Parathyroid adenoma (tissue), 2 donors: ENCODE measurements around the gene STUM.

ENCODE experiments used
- H2AFZ ChIP-seq: fragments of 300-600 bp; sonication (generic); one replicate; pipeline ENCODE4 v1.7.0; 2017; ENCODE audit warnings: antibody characterized with exemption, mild to moderate bottlenecking
- H3K27ac ChIP-seq: fragments of 300-600 bp; sonication (generic); one replicate; pipeline ENCODE4 v1.7.0; 2017
- H3K27me3 ChIP-seq: fragments of 300-600 bp; sonication (generic); one replicate; pipeline ENCODE4 v1.7.0; 2017; ENCODE audit warnings: low read length; ENCODE audit not compliant: control insufficient read depth, insufficient read depth
- H3K36me3 ChIP-seq: fragments of 300-600 bp; sonication (generic); one replicate; pipeline ENCODE4 v1.7.0; 2017; ENCODE audit warnings: low read length; ENCODE audit not compliant: control insufficient read depth, insufficient read depth
- H3K4me1 ChIP-seq: fragments of 300-600 bp; sonication (generic); one replicate; pipeline ENCODE4 v1.7.0; 2017; ENCODE audit warnings: control low read depth
- H3K4me2 ChIP-seq: fragments of 300-600 bp; sonication (generic); one replicate; pipeline ENCODE4 v1.7.0; 2017; ENCODE audit warnings: low read length
- H3K4me3 ChIP-seq: fragments of 300-600 bp; sonication (generic); one replicate; pipeline ENCODE4 v1.7.0; 2017; ENCODE audit warnings: low read depth, low read length
- H3K79me2 ChIP-seq: fragments of 300-600 bp; sonication (generic); one replicate; pipeline ENCODE4 v1.7.0; 2017; ENCODE audit warnings: control low read depth
- H3K9ac ChIP-seq: fragments of 300-600 bp; sonication (generic); one replicate; pipeline ENCODE4 v1.7.0; 2017; ENCODE audit warnings: mild to moderate bottlenecking
- H3K9me3 ChIP-seq: fragments of 300-600 bp; sonication (generic); one replicate; pipeline ENCODE4 v1.7.0; 2017; ENCODE audit warnings: low read length; ENCODE audit not compliant: control insufficient read depth
- TF ChIP-seq, protein P1 (sequence below): fragments of 300-600 bp; sonication (generic); IDR thresholded peaks from one replicate; pipeline ENCODE4 v1.7.0; 2017; ENCODE audit warnings: antibody characterized with exemption, mild to moderate bottlenecking
- donor health status: primary hyperparathyroidism.

Gene STUM

DNA sequence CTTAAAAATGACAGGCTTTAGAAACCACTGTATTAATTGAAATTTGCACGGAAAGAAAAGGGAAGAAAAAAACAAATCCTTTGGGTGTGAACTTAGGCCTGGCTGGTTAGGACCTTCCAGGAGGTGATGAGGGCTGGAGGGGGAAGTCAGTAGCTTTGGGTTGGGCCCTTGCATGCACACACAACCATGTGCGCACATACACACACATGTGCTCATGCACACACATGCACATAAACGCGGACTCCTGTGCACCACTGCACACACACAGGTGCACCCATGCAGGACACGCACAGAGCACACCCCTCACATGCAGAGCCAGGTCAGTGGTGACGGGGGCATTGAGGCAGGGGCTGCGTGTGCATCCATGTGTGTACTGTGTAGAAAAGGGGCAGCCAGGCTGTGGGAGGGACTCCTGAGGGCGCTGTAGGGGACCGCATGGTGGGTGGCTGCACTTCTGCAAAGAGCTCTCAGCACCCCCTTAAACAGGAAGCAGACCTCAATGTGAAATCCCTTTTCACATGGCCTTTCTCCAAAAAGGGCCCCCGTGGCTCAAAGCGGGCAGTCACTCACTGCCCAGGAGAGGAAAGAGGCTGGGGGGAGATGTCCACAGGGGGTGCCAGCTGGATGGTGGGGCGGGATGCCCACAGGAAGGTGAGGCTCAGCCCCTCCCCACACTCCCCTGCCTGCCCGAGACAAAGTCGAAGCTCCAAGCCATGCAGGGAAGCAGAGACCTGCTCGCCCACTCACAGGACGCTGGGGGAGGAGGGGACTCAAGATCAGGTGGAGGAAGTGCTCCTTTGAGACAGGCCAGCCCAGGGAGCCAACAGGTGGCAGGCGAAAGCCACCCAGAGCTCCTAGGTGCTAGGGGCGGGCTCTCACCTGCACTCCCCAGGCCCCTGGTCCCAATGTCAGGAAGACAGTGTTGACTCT is 95.3 kb downstream of the STUM start:
- no peaks in the 10 kb centered on the region for H3K36me3 ChIP-seq
- no peaks in the 10 kb centered on the region for H3K9me3 ChIP-seq
- TF ChIP-seq, protein P1, sequence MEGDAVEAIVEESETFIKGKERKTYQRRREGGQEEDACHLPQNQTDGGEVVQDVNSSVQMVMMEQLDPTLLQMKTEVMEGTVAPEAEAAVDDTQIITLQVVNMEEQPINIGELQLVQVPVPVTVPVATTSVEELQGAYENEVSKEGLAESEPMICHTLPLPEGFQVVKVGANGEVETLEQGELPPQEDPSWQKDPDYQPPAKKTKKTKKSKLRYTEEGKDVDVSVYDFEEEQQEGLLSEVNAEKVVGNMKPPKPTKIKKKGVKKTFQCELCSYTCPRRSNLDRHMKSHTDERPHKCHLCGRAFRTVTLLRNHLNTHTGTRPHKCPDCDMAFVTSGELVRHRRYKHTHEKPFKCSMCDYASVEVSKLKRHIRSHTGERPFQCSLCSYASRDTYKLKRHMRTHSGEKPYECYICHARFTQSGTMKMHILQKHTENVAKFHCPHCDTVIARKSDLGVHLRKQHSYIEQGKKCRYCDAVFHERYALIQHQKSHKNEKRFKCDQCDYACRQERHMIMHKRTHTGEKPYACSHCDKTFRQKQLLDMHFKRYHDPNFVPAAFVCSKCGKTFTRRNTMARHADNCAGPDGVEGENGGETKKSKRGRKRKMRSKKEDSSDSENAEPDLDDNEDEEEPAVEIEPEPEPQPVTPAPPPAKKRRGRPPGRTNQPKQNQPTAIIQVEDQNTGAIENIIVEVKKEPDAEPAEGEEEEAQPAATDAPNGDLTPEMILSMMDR, result no peak
- no peak overlapping the region for H3K4me2 ChIP-seq
- H3K27me3 ChIP-seq, result no peaks in the 10 kb centered on the region
- H3K4me1 ChIP-seq, result no peaks in the 10 kb centered on the region
- H3K4me3 ChIP-seq, result no peak overlapping the region
- no peaks in the 10 kb centered on the region for H3K79me2 ChIP-seq
- no peak overlapping the region for H3K27ac ChIP-seq
- no peak overlapping the region for H3K9ac ChIP-seq
- no peak overlapping the region for H2AFZ ChIP-seq

DNA sequence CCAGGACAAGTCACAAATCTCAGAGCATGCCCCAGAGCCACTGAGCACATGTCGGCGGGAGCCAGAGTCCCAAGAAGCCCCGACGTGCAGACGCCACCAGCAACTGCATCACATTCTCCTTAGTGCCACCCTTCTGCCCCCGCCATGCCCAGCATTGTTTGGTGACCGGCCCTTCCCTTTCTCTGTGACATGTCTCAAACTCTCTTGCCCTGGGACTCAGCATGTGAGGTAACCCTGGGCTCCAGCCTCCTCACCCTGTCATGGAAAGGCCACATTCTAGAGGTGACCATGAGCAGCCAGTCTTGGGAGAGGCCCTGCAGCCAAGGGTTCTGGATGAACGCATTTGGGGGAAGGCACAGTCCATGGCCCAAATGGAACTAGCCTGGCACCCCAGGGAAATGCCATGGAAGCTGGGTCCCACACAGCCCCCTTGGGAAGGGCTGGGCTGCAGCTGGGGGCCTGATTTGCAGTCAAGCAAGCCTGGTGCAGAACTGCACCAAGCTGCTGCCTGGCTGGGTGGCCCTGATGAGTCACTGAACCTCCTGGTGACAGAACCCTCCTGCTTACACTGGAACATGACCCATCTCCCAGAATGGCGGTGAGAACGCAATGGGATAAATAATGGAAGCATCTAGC is 96.1 kb downstream of the STUM start:
- Histone ChIP-seq H3K27ac (no peak overlapping the region), H3K4me2 (no peak overlapping the region), H3K27me3 (no peaks in the 10 kb centered on the region), H3K4me1 (no peaks in the 10 kb centered on the region), H2AFZ (no peak overlapping the region), H3K4me3 (no peak overlapping the region), H3K79me2 (no peaks in the 10 kb centered on the region), H3K9me3 (no peaks in the 10 kb centered on the region), H3K9ac (no peak overlapping the region), H3K36me3 (no peaks in the 10 kb centered on the region)
- TF ChIP-seq, protein P1, result no peak

DNA sequence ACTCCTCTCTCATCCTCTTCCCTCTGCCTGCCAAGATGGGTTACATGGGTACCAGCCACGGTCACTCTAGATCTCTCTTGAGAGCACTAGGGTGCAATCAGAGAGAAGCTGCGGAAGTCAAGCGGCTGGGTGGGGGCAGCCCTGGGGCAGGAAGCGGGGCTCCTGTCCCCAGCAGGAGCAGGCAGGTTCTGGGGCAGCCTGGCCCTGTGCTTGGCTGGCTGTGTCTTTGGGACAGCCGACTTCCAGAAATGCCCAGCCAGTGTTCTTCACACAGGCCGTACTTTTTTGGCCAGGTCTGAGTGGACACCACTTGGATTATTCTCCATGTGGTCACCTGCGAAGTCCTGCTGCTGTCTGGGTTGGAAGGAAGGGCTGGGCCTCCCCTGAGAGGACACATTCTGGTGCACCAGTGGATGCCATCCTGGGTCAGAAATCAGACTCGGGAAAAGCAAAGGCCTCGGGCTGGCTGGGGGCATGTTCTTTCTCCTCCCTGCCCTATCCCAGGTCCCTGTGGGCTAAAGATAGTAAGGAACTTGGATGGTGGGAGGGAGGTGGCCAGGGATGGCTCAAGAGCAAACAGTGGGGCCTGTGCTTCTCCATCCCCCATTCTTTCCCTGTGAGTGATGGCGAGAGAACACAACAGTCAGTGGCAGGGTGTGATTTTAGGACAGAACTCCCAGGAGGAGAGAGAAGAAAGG is 96.9 kb downstream of the STUM start:
- Histone ChIP-seq H3K79me2 (no peaks in the 10 kb centered on the region), H3K4me1 (no peaks in the 10 kb centered on the region), H2AFZ (no peak overlapping the region), H3K4me2 (no peak overlapping the region), H3K4me3 (no peak overlapping the region), H3K36me3 (no peaks in the 10 kb centered on the region), H3K9ac (no peak overlapping the region), H3K27me3 (no peaks in the 10 kb centered on the region), H3K9me3 (no peaks in the 10 kb centered on the region), H3K27ac (no peak overlapping the region)
- TF ChIP-seq, protein P1, result no peak

DNA sequence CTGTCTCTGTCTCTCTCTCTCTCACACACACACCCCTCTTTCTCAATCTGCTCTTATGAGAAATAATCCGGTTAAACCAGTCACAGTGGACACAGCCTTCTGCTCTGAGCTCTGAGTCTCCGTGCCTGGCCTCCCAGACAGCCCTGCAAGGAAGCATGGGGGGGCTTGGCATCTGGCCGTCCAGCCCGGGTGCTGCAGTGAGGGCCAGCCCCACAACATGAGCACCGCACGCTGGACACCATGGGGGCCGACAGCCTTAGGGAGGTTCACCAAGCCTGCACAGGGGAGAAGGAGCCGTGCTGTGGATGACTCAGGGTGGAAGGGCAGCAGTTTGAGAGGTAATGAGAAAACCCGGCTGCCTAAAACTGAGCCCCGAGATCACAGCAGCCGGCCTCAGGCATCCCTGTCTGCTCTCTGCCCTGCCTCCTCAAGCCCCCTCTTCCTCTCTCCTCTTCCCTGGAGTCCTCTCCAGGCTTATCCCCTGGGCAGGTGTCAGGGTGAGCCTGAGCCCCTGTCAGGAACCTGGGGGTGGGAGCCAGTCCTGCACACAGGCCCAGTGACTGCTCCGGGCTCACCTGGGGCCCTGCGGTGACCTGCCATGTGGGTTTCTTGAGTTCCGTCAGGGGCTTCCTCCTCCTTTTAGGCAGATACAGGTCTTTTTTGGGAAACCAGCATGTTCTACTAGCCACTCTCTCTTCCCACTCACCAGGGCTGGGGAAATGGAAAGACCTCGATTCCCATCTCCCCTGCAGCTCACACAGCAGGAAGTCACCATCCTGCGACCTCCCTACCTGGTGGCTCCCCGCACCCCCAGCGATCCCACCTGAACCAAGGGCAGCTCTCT is 97.7 kb downstream of the STUM start:
- Histone ChIP-seq H2AFZ (no peak overlapping the region), H3K27ac (no peak overlapping the region), H3K9ac (no peak overlapping the region), H3K4me2 (no peak overlapping the region), H3K4me1 (no peaks in the 10 kb centered on the region), H3K9me3 (no peaks in the 10 kb centered on the region), H3K36me3 (no peaks in the 10 kb centered on the region), H3K79me2 (no peaks in the 10 kb centered on the region), H3K27me3 (no peaks in the 10 kb centered on the region), H3K4me3 (no peak overlapping the region)
- TF ChIP-seq, protein P1, result no peak
